Stimulated activated CD4-positive, alpha-beta T cell treated with anti-CD3 and anti-CD28 coated beads, Interleukin-4, amount 100 ng/mL, for 1 hour (primary cell): ENCODE measurements around the gene PIEZO1.
A peak's percentile ranks its signal among the peaks of the same experiment; 100 is the strongest.

Experiments used
- DNase-seq: peaks from one replicate; pipeline ENCODE4 v3.0.0-alpha.2; 2020

PIEZO1 gene

GRCh38 chr16:88764913-88765349 is 20.1 kb downstream of the PIEZO1 start:
- DNase-seq, result no peak

- no peak for DNase-seq
These were observed 20.9 kb downstream of the PIEZO1 start for GRCh38 chr16:88764080-88764479.

- no peak for DNase-seq
These were observed 21.4 kb downstream of the PIEZO1 start for GRCh38 chr16:88763502-88764053.

GRCh38 chr16:88762941-88763340 is 22.1 kb downstream of the PIEZO1 start:
- DNase-seq, result no peak

- no peak for DNase-seq
These were observed 22.7 kb downstream of the PIEZO1 start for GRCh38 chr16:88762258-88762870.

- DNase-seq, result no peak
These were observed 23.2 kb downstream of the PIEZO1 start for GRCh38 chr16:88761830-88762229.

GRCh38 chr16:88761143-88761534 is 23.9 kb downstream of the PIEZO1 start:
- no peak for DNase-seq

GRCh38 chr16:88760424-88761142 is 24.4 kb downstream of the PIEZO1 start:
- DNase-seq, result no peak

GRCh38 chr16:88759976-88760350 is 25.1 kb downstream of the PIEZO1 start:
- no peak for DNase-seq

GRCh38 chr16:88759245-88759975 is 25.6 kb downstream of the PIEZO1 start:
- DNase-seq, result peak; percentile 64

GRCh38 chr16:88758944-88759244 is 26.1 kb downstream of the PIEZO1 start:
- DNase-seq, result no peak

- DNase-seq, result no peak
These were observed 26.6 kb downstream of the PIEZO1 start for GRCh38 chr16:88758227-88758943.

GRCh38 chr16:88755745-88756443 is 29.1 kb downstream of the PIEZO1 start:
- no peak for DNase-seq

GRCh38 chr16:88754912-88755744 is 29.9 kb downstream of the PIEZO1 start:
- DNase-seq, result no peak

GRCh38 chr16:88754109-88754911 is 30.7 kb downstream of the PIEZO1 start:
- no peak for DNase-seq

GRCh38 chr16:88753602-88754001 is 31.4 kb downstream of the PIEZO1 start:
- DNase-seq, result no peak

- DNase-seq, result no peak
These were observed 31.8 kb downstream of the PIEZO1 start for GRCh38 chr16:88753191-88753590.

GRCh38 chr16:88752386-88753002 is 32.5 kb downstream of the PIEZO1 start:
- DNase-seq, result no peak

GRCh38 chr16:88750854-88751253 is 34.2 kb downstream of the PIEZO1 start:
- no peak for DNase-seq

- no peak for DNase-seq
These were observed 35.7 kb downstream of the PIEZO1 start for GRCh38 chr16:88749358-88749757.
